KBM-7 (cell line): ENCODE data around the gene MID1.
"Not testable (repeated sequence)": the region's sequence is repeated elsewhere in the genome, so short reads cannot be mapped to it uniquely, and the experiment has no call there.

Experiments used
- DNase-seq: peaks from one replicate; pipeline ENCODE4 v3.0.0-alpha.2; 2015
- in situ Hi-C: fragments of 300-500 bp; cut with MboI; formaldehyde crosslinking; loops from 2 replicates; pipeline ENCODE4 v1.14.3; 2020; ENCODE audit warnings: low sequenced_read_pairs, low pct_unique_long_range_greater_than_20kb, mixed read lengths

Gene MID1

GRCh38 chrX:10619425-10620046, 849 bp downstream of the MID1 start:
- in situ Hi-C loops: loop anchor here (25.0 kb wide), 1 partner anchor 432 kb away; no protein-coding TSS in a partner anchor
- no peak for DNase-seq

GRCh38 chrX:10618961-10619360, 1.4 kb downstream of the MID1 start:
- in situ Hi-C loops: loop anchor here (25.0 kb wide), 1 partner anchor 432 kb away; no protein-coding TSS in a partner anchor
- DNase-seq: no peak

GRCh38 chrX:10617999-10618351, 2.4 kb downstream of the MID1 start:
- no peak for DNase-seq
- in situ Hi-C loops: loop anchor here (25.0 kb wide), 1 partner anchor 431 kb away; no protein-coding TSS in a partner anchor

- in situ Hi-C loops: loop anchor here (25.0 kb wide), 1 partner anchor 430 kb away; no protein-coding TSS in a partner anchor
- no peak for DNase-seq
These were observed 3.0 kb downstream of the MID1 start for GRCh38 chrX:10617186-10617998.

GRCh38 chrX:10615931-10616774, 4.2 kb downstream of the MID1 start:
- in situ Hi-C loops: loop anchor here (25.0 kb wide), 1 partner anchor 429 kb away; no protein-coding TSS in a partner anchor
- peak; percentile 46 for DNase-seq

- DNase-seq: no peak
- in situ Hi-C loops: loop anchor here (25.0 kb wide), 1 partner anchor 425 kb away; no protein-coding TSS in a partner anchor
These were observed 8.2 kb downstream of the MID1 start for GRCh38 chrX:10612215-10612614.

- in situ Hi-C loops: loop anchor here (25.0 kb wide), 1 partner anchor 424 kb away; no protein-coding TSS in a partner anchor
- DNase-seq: no peak
These were observed 8.8 kb downstream of the MID1 start for GRCh38 chrX:10611441-10612090.

GRCh38 chrX:10608099-10608498, 12.3 kb downstream of the MID1 start:
- in situ Hi-C loops: loop anchor here (25.0 kb wide), 1 partner anchor 421 kb away; no protein-coding TSS in a partner anchor

GRCh38 chrX:10607233-10607632, 13.2 kb downstream of the MID1 start:
- in situ Hi-C loops: loop anchor here (25.0 kb wide), 1 partner anchor 420 kb away; no protein-coding TSS in a partner anchor

More at GRCh38 chrX:10608099-10608498, 12.3 kb downstream of the MID1 start:
- no peak for DNase-seq

GRCh38 chrX:10603612-10604011, 16.8 kb downstream of the MID1 start:
- in situ Hi-C loops: loop anchor here (25.0 kb wide), 1 partner anchor 416 kb away; no protein-coding TSS in a partner anchor
- no peak for DNase-seq

More at GRCh38 chrX:10607233-10607632, 13.2 kb downstream of the MID1 start:
- DNase-seq: no peak

GRCh38 chrX:10602646-10603045, 17.7 kb downstream of the MID1 start:
- in situ Hi-C loops: loop anchor here (25.0 kb wide), 1 partner anchor 415 kb away; no protein-coding TSS in a partner anchor
- DNase-seq: no peak

- in situ Hi-C loops: loop anchor here (25.0 kb wide), 1 partner anchor 413 kb away; no protein-coding TSS in a partner anchor
- no peak for DNase-seq
These were observed 19.9 kb downstream of the MID1 start for GRCh38 chrX:10600479-10600878.

- in situ Hi-C loops: no loop called here
- DNase-seq: no peak
These were observed 21.8 kb downstream of the MID1 start for GRCh38 chrX:10598540-10598939.

GRCh38 chrX:10597871-10598270, 22.5 kb downstream of the MID1 start:
- DNase-seq: peak; percentile 25
- in situ Hi-C loops: no loop called here

GRCh38 chrX:10591363-10592335, 28.7 kb downstream of the MID1 start:
- in situ Hi-C loops: no loop called here
- DNase-seq: no peak

- DNase-seq, in situ Hi-C loops: not testable (repeated sequence)
These were observed 30.6 kb downstream of the MID1 start for GRCh38 chrX:10589787-10590186.

GRCh38 chrX:10589098-10589497, 31.3 kb downstream of the MID1 start:
- in situ Hi-C loops: no loop called here

More at GRCh38 chrX:10589098-10589497, 31.3 kb downstream of the MID1 start:
- DNase-seq: no peak
